ENCODE measurements around the gene RUFY2. TPM values are rescaled to one million over a fixed set of nuclear protein-coding genes. Genes with fewer than 3 reads are reported as not detected.
A peak's percentile ranks its signal among the peaks of the same experiment; 100 is the strongest.
"Not testable (repeated sequence)": the region's sequence is repeated elsewhere in the genome, so short reads cannot be mapped to it uniquely, and the experiment has no call there.

The RUFY2 gene, protein sequence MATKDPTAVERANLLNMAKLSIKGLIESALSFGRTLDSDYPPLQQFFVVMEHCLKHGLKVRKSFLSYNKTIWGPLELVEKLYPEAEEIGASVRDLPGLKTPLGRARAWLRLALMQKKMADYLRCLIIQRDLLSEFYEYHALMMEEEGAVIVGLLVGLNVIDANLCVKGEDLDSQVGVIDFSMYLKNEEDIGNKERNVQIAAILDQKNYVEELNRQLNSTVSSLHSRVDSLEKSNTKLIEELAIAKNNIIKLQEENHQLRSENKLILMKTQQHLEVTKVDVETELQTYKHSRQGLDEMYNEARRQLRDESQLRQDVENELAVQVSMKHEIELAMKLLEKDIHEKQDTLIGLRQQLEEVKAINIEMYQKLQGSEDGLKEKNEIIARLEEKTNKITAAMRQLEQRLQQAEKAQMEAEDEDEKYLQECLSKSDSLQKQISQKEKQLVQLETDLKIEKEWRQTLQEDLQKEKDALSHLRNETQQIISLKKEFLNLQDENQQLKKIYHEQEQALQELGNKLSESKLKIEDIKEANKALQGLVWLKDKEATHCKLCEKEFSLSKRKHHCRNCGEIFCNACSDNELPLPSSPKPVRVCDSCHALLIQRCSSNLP
- 10 to 100 TPM in 3 of 4 donors, 1 to 10 TPM in 1; 8.1 to 25.4 (median 14.0) TPM for total RNA-seq

DNA sequence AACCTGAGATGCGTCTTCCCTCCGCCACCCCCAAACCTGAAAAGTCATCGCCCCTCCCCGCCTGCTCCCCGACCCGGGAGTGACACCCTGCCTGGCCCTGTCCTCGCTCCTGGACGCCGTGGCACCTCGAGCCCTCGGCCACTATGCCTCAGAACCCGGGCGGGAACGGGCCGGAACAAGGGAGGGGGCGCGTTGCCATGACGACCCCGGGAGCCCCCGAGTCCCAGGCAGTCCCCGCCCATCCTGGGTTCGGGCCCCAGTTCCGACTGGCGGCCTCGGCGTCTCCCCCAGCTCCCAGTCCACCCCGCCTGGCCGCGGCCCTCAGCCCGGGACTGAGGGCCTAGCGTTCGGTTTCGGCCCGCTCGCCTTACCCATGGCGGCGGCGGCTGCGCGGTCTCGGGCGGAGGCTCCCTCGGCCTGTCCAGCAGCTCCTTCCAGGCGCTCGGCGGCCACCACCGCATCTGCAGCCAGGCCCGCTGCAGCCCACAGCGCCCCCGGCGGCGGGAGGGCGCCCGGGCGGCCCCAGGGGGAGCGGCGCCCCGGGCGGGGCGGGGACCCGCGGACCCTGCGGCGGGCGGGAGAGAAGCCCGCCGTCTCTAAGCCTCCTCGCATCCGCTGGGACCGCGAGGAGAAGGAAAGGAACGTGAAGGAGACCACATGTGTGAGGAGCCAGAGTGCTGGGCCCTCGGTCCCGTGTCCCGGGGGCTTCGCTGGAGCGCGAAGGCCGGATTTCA, at the start of gene RUFY2:
Gene RUFY2 (minus strand): TSS at position 463 of the 734 bp plus-strand sequence. CDS start 88 bp downstream, at position 375.
- Histone ChIP-seq H3K27ac (peak within 1 kb of the TSS; percentile 93 to 97 (median 96)), H3K4me1 (peaks cover 0 to 28% (median 3%) of the 10 kb centered on the region in 3 donors), H3K27me3 (no peaks in the 10 kb centered on the region), H3K9me3 (no peaks in the 10 kb centered on the region), H3K36me3 (peaks cover 0 to 5% (median 0%) of the 10 kb centered on the region in 3 donors), H3K4me3 (peak within 1 kb of the TSS; percentile 90 to 99 (median 96))
- TF ChIP-seq, protein P1, sequence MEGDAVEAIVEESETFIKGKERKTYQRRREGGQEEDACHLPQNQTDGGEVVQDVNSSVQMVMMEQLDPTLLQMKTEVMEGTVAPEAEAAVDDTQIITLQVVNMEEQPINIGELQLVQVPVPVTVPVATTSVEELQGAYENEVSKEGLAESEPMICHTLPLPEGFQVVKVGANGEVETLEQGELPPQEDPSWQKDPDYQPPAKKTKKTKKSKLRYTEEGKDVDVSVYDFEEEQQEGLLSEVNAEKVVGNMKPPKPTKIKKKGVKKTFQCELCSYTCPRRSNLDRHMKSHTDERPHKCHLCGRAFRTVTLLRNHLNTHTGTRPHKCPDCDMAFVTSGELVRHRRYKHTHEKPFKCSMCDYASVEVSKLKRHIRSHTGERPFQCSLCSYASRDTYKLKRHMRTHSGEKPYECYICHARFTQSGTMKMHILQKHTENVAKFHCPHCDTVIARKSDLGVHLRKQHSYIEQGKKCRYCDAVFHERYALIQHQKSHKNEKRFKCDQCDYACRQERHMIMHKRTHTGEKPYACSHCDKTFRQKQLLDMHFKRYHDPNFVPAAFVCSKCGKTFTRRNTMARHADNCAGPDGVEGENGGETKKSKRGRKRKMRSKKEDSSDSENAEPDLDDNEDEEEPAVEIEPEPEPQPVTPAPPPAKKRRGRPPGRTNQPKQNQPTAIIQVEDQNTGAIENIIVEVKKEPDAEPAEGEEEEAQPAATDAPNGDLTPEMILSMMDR (IDR thresholded peaks at IDR 0.05), result peak; percentile 26 to 95 (median 82)
- peak in 2 of 4 donors; percentile 46 to 74 for TF ChIP-seq POLR2A (IDR thresholded peaks at IDR 0.05)
- WGBS, 2 donors, result no CpG with 5 or more reads among the region's 79 CpGs
- intact Hi-C loops (cut with DNase I), result no loop called here
- DNase-seq, result no peak

DNA sequence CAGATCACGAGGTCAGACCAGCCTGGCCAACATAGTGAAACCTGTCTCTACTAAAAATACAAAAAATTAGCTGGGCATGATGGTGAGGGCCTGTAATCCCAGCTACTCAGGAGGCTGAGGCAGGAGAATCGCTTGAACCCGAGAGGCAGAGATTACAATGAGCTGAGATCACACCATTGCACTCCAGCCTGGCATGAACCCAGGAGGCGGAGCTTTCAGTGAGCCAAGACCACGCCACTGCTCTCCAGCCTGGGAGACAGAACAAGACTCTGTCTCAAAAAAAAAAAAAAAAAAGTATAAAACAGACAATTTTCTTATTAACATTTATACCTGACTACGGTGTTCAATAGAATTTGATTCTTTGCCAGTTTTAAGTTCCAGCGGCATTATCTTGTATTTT, 42.6 kb upstream of the RUFY2 start:
- H3K4me1 ChIP-seq; H3K27me3 ChIP-seq; DNase-seq; H3K27ac ChIP-seq; H3K4me3 ChIP-seq; intact Hi-C loops (cut with DNase I); H3K9me3 ChIP-seq; H3K36me3 ChIP-seq: not testable (repeated sequence)
- WGBS, 2 donors, result 82 to 85% methylated on average over 7 of the region's 7 CpGs

DNA sequence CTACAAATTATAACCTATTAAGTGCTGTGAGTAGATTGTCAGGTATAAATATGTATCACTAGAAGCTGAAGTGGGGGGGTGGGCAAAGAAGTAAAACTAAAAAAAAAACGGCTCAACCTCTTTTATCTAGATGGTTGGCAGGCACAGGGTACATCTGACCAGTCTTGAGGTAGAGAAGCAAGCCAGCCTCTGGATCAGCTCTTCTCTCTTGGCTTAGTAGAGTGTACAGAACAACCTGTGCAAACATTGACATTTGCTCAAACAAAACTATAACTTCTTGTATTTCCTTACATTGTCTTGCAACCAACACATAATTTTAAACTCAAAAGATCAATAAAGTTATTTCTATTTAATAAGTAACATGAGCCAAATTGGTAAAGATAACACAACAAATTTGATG, 39.1 kb upstream of the RUFY2 start:
- TF ChIP-seq, protein P1 (IDR thresholded peaks at IDR 0.05), result no peak
- no peak for TF ChIP-seq POLR2A (IDR thresholded peaks at IDR 0.05)
- no peak for DNase-seq
- H3K4me3 ChIP-seq, result no peak overlapping the region
- no peaks in the 10 kb centered on the region for H3K27me3 ChIP-seq
- no peaks in the 10 kb centered on the region for H3K9me3 ChIP-seq
- H3K36me3 ChIP-seq, result no peaks in the 10 kb centered on the region
- 77% methylated on average over 1 of the region's 1 CpG for WGBS, 2 donors
- no peak overlapping the region for H3K27ac ChIP-seq
- H3K4me1 ChIP-seq, result no peaks in the 10 kb centered on the region
- intact Hi-C loops (cut with DNase I), result no loop called here

DNA sequence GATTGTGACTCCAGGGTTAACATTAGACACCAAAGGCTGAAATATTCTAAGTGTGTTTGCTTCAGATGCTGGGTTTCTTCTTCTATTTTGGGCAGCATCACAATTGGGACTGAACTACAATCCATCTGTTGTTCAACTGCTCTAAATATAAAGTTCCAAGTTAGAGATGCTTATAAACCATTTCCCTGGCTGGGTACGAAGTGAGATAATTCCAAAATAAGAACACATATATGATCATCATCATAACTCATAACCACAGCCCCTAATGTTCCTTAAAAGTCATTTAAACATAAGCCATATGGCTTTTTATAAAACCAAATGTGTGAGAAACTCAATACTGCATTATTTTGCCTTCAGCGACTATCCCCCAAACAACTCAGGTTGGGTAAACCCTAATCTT, 35.9 kb upstream of the RUFY2 start:
- Histone ChIP-seq H3K4me3 (no peak overlapping the region), H3K36me3 (no peaks in the 10 kb centered on the region), H3K4me1 (no peaks in the 10 kb centered on the region), H3K9me3 (no peaks in the 10 kb centered on the region), H3K27me3 (no peaks in the 10 kb centered on the region), H3K27ac (no peak overlapping the region)
- intact Hi-C loops (cut with DNase I), result no loop called here
- TF ChIP-seq, protein P1 (IDR thresholded peaks at IDR 0.05), result no peak
- no peak for TF ChIP-seq POLR2A (IDR thresholded peaks at IDR 0.05)
- DNase-seq, result no peak
- 92 to 97% methylated on average over 2 of the region's 2 CpGs for WGBS, 2 donors

DNA sequence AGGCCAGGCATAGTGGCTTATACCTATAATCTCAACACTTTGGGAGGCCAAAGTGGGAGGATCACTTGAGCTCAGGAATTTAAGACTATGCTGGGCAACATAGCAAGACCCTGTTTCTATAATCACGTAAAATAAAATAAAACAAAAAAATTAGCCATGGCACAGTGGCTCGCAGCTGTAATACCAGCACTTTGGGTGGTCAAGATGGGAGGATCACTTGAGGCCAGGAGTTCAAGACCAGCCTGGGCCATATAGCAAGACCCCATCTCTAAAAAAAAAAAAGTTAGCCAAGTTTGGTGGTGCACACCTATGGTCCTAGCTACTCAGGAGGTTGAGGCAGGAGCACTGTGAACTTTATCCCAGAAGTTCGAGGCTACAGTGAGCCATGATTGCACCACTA, 33.8 kb upstream of the RUFY2 start:
- H3K9me3 ChIP-seq, result no peaks in the 10 kb centered on the region
- intact Hi-C loops (cut with DNase I), result no loop called here
- H3K4me1 ChIP-seq, result no peaks in the 10 kb centered on the region
- no peak overlapping the region for H3K4me3 ChIP-seq
- DNase-seq, result no peak
- TF ChIP-seq, protein P1 (IDR thresholded peaks at IDR 0.05), result no peak
- no peak for TF ChIP-seq POLR2A (IDR thresholded peaks at IDR 0.05)
- H3K27me3 ChIP-seq, result no peaks in the 10 kb centered on the region
- no peaks in the 10 kb centered on the region for H3K36me3 ChIP-seq
- WGBS, 2 donors, result 88 to 100% methylated on average over 3 of the region's 3 CpGs
- H3K27ac ChIP-seq, result no peak overlapping the region
